ENCODE measurements around the gene PSMG3. TPM values are rescaled to one million over a fixed set of nuclear protein-coding genes. Genes with fewer than 3 reads are reported as not detected.

The PSMG3 gene
- total RNA-seq, 1 donor from 2014 or later: 35.2 TPM

DNA sequence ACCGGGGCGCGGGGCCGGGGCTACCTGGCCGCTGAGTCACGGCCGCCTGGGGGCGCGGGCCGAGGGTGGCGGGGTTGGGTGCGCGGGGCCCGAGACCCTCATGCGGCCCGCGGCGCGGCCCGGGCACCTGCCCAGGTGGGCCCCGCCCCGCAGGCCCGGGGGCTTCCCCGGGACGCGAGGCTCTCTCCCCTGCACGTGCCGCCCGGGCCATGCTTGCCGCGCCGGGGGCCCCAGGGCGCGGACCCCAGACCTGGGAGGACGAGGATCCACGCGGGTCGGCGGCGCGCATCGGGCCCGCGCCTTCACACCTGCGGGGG is 38.9 kb downstream of the PSMG3 start:
- no peak for DNase-seq (ENCODE audit: extremely low spot score, unreplicated experiment)
- Mint-ChIP-seq H3K4me1 (ENCODE audit: unreplicated experiment) (peaks cover 17% of the 10 kb centered on the region), H3K27ac (no peak overlapping the region), H3K4me3 (no peak overlapping the region), H3K36me3 (no peaks in the 10 kb centered on the region), H3K27me3 (peaks cover 31% of the 10 kb centered on the region), H3K9me3 (no peaks in the 10 kb centered on the region)
- TF ChIP-seq, protein P1, sequence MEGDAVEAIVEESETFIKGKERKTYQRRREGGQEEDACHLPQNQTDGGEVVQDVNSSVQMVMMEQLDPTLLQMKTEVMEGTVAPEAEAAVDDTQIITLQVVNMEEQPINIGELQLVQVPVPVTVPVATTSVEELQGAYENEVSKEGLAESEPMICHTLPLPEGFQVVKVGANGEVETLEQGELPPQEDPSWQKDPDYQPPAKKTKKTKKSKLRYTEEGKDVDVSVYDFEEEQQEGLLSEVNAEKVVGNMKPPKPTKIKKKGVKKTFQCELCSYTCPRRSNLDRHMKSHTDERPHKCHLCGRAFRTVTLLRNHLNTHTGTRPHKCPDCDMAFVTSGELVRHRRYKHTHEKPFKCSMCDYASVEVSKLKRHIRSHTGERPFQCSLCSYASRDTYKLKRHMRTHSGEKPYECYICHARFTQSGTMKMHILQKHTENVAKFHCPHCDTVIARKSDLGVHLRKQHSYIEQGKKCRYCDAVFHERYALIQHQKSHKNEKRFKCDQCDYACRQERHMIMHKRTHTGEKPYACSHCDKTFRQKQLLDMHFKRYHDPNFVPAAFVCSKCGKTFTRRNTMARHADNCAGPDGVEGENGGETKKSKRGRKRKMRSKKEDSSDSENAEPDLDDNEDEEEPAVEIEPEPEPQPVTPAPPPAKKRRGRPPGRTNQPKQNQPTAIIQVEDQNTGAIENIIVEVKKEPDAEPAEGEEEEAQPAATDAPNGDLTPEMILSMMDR (conservative IDR thresholded peaks at IDR 0.05): no peak

DNA sequence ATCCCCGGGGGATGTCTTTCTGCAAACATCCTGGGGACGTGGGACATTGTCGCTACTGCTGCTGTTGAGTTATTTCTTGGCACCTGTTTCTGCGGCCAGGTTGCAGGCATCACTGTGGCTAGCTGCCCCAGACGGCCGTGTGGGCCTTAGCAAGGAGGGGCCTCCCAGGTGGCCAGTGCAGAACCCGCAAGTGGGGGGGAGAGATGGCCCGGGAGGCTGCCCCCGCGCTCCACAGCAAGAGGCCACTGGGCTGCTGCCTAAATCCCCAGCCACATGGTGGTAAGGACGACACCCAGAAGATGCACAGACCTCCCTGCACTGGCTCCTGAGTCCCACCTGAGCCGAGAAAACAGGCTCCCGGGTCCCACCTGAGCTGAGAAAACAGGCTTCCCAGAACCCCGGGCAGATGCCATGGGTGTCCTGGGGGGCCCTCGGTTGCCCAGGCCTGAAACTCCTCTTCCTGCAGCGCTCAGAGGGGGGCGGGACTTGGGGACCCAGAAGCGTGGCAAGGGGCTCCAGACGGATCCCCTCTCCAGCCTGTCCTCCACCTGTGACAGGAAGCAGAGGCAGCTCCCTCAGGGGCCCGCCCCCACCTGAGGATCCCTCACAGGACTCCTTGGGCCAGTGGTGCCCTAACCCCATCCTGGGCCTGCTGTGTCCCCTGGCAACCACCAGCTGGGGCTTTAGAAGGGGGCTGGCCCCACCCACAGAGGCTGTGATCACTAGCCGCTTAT is 40.3 kb downstream of the PSMG3 start:
- Mint-ChIP-seq H3K9me3 (no peaks in the 10 kb centered on the region), H3K27me3 (peaks cover 39% of the 10 kb centered on the region), H3K36me3 (no peaks in the 10 kb centered on the region), H3K27ac (peak overlapping the region; percentile 63), H3K4me3 (peak overlapping the region; percentile 83), H3K4me1 (ENCODE audit: unreplicated experiment) (peaks cover 17% of the 10 kb centered on the region)
- DNase-seq (ENCODE audit: extremely low spot score, unreplicated experiment): no peak
- TF ChIP-seq, protein P1 (conservative IDR thresholded peaks at IDR 0.05): no peak

DNA sequence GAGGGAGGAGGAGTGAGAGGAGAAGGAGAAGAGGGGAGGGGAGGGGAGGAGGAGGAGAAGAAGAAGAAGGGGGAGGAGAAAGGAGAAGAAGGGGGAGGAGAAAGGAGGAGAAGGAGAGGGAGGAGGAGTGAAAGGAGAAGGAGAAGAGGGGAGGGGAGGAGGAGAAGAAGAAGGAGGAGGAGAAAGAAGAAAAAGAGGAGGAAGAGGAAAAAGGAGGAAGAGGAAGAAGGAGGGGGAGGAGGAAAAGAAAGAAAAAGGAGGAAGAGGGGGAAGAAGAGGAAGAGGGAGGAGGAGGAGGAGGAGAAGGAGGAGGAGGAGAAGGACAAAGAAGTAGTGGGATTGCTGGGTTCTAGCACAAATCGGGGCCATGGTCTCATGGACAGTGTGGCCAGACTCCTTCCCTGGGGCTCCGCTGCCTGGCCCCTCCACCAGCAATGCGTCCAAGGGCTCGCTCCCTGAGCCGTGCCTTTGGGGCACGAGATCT is 43.5 kb downstream of the PSMG3 start:
- H3K4me3 Mint-ChIP-seq: peak overlapping the region; percentile 42
- DNase-seq (ENCODE audit: extremely low spot score, unreplicated experiment): no peak
- TF ChIP-seq, protein P1 (conservative IDR thresholded peaks at IDR 0.05): no peak
- no peaks in the 10 kb centered on the region for H3K9me3 Mint-ChIP-seq
- H3K27me3 Mint-ChIP-seq: peaks cover 21% of the 10 kb centered on the region
- peak overlapping the region; percentile 0 for H3K27ac Mint-ChIP-seq
- H3K36me3 Mint-ChIP-seq: no peaks in the 10 kb centered on the region
- peaks cover 5% of the 10 kb centered on the region for H3K4me1 Mint-ChIP-seq (ENCODE audit: unreplicated experiment)

DNA sequence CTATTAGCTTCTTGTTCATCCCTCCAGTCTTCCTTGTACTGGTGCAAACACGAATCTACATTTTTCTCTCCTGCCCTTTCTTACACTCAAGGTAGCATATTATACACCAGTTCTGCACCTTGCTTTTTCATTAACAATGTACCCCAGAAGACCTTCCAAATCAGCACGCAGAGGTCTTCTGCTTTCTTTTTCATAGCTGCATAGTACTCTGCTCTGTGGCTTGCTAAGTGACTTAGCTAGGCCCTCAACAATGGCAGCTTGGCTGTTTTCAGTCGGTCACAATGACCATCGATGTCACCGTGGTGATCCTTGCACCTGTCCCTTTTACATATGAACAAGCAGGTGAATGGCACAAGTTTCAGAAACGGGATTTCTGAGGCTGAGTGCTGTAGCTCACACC is 44.4 kb downstream of the PSMG3 start:
- Mint-ChIP-seq H3K36me3 (no peaks in the 10 kb centered on the region), H3K4me3 (no peak overlapping the region), H3K27ac (no peak overlapping the region), H3K4me1 (ENCODE audit: unreplicated experiment) (peaks cover 5% of the 10 kb centered on the region), H3K9me3 (no peaks in the 10 kb centered on the region), H3K27me3 (peaks cover 21% of the 10 kb centered on the region)
- TF ChIP-seq, protein P1 (conservative IDR thresholded peaks at IDR 0.05): no peak
- DNase-seq (ENCODE audit: extremely low spot score, unreplicated experiment): no peak

DNA sequence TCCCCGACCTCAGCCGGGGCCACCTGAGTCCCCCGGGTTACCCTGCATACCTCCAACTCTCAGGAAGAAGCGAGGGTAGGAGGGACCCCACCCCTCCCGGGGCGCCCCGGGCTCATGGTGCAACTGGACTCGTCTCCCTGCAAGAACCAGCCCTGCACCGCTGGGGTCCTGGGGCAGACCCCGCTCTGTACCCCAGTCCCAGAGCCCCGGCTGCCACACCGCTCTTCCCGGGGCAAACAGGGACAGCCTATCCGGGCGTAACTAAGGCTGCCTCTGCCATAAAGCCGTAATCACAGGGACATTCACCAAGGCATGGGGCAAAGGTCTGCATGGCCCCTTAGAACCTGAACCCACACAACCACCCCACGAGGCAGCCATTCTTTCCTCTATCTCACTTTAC is 46.0 kb downstream of the PSMG3 start:
- peaks cover 19% of the 10 kb centered on the region for H3K27me3 Mint-ChIP-seq
- H3K27ac Mint-ChIP-seq: no peak overlapping the region
- no peak for DNase-seq (ENCODE audit: extremely low spot score, unreplicated experiment)
- peaks cover 5% of the 10 kb centered on the region for H3K4me1 Mint-ChIP-seq (ENCODE audit: unreplicated experiment)
- no peaks in the 10 kb centered on the region for H3K36me3 Mint-ChIP-seq
- H3K4me3 Mint-ChIP-seq: no peak overlapping the region
- TF ChIP-seq, protein P1 (conservative IDR thresholded peaks at IDR 0.05): no peak
- H3K9me3 Mint-ChIP-seq: peaks cover 5% of the 10 kb centered on the region
